NCI-H1694 treated with DMSO at 0.1 percent for 48 hours (cell line): Measurements from ENCODE around the gene USP2.

Experiments
- DNase-seq: peaks from one replicate; lab custom pipeline; 2025; lab: John Stamatoyannopoulos, UW

USP2 gene

DNA sequence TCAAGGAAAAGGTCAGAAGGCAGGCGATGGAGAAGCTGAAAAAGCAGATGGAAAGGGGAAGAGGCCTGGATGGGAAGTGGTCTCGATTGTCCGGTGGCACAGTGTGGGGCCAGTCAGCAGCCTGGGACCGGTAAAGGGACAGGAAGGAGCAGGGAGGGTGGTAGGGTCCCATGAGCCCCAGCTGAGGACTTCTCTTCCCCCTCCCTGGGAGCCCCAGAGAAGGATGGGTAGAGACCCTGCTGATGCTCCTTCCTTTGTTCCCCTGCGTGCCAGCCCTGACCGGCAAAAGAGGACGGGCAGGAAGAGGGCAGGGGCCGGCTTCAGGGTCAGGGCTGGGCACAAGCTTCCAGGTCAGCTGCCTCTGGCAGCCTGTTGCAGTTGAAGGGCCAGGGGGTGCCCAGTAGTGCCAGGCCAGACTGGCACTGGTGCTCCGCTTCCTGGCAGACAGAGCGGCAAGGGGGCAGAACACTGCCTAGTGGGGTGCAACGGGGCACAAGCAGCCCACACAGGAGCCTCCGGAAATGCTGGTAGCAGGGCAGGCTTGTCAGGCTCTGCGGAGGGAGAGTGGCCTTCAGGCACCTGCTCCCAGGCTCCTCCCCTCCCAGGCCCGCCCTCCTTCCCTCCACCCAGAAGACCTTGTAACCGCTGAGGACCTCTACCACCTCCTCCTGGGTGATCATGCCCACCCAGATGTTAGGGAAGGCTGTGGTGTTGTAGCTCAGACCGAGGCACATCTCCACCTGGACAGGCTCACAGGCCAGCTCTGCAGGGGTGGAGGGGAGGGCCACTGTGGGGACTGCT is 40.1 kb downstream of the USP2 start:
- DNase-seq = no peak

- no peak for DNase-seq
These were observed 40.9 kb downstream of the USP2 start, which contains the start of gene C1QTNF5 for GRCh38 chr11:119340335-119341221. Gene C1QTNF5 (minus strand): TSS chr11:119340883. CDS start chr11:119340397, 486 bp downstream.

DNA sequence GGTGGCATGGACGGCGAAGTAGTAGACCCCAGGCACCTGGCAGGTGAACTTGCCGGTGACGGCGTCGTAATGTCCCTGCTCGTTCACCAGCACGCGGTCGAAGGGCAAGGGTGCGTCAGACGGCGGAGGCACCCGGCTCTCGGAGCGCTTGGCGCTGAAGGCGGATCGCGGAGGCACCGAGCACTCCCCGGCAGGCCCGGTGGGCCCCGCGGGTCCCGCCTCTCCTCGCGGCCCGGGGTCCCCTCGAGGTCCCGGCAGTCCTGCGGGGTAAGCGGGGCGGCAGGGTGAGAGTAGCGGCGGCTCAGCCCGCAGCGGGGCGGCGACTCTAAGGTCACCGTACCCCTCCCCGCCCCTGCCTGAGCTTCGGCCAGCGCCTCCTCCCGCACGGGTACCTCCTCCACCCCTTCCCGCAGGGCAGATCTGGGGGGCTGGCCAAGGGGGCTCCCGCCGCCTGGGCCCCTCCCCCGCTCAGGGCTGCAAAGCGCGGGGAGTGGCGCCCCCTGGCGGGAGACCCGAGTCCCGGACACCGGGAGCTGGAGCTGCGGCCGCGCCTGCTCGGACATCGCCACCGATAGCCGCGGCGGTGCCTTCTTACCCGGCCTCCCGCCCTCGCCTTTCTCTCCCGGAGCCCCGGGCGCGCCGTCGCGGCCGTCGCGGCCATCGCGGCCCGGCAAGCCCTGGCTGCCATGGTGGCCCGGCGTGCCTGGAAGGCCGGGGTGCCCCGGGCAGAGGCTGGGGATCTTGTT is 41.7 kb downstream of the USP2 start:
- no peak for DNase-seq

DNA sequence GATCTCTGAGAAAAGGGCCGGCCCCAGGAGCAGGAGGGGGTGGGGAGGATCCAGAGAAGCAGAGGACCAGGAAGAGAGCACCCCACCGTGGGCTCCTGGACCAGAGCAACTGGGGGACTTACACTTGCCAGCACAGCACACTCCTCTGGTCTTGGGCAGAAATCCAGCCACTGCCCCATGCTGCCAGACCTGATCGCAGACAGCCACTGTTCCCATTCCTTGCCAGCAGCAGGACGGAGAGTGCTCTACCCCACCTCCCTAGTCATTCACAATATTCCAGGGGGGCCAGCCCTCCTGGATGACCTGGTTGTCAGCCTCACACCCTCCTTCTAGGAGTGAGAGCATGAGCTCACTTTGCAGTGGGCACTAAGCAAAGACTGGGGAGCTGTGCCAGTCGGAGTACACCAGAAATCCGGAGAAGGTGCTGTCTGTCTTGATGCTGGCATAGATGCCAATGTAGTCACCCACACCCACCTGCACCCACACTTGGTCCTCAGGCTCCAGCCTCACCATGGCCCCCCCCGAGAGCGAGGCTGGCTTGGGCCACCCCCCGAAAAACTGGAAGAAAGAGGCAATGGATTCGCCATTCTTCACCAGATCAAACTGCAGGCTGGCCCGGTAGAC is 42.4 kb downstream of the USP2 start:
- DNase-seq = no peak

DNA sequence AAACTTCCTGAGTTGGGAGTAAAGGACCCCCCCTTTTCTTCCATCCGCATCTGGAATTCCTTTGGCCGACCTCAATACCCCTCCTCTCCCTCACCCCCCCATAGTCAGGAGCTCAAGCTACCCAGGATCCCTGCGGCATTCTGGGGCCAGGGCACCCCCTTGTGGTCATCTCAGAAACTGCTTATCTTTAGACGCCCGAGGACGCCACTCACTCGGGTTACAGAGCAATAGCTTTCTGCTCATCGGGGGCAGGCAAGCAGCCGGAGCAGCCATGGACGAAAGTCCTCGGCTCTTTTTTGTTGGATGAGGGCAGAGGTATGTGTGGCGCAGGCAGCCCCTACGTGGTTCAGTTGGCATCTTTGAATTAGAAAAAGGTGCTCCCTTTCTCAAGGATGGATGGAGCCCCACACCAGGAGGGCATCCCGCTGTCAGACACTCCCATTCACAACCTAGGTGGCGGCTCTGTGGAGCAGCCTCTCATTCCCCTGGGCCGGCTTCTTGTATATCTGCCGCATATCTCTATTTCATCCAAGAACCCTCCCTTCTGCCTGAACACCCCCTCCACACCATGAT is 43.1 kb downstream of the USP2 start:
- no peak for DNase-seq

DNA sequence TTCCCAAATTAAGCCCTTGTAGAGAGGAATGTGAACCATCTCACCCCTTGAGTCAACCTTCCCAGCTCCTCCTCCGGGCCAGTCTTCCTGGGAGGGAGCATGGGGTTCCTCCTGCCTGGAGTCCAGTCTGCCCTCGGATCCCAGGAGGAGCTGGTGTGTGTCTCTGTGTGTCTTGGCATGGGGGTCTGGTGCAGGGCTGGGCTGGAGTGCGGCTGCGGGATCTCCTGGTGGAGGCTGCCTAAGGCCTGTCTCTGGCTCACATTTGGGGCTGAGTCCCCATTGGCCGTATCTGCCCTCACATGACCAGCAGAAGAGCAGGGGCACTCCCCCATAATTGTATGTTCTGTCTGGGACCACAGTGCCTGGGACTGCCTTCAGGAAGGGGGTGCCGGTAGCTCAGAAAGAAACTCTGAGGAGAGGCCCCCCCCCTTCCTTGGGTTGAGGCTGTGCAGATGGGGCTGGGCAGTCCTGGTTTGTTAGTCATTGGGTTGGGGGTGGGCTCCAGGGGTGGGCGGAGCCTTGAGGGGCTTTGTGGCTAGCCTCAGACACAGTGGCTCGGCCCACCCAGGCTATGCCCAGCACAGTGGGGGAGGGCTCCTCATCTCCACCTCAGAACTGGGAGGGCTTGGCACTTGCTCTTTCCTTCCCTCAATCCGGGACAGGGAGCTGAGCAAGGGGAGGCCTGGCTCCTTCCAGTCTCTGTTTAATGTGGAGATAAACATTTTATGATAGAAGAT is 43.7 kb downstream of the USP2 start:
- DNase-seq = no peak

DNA sequence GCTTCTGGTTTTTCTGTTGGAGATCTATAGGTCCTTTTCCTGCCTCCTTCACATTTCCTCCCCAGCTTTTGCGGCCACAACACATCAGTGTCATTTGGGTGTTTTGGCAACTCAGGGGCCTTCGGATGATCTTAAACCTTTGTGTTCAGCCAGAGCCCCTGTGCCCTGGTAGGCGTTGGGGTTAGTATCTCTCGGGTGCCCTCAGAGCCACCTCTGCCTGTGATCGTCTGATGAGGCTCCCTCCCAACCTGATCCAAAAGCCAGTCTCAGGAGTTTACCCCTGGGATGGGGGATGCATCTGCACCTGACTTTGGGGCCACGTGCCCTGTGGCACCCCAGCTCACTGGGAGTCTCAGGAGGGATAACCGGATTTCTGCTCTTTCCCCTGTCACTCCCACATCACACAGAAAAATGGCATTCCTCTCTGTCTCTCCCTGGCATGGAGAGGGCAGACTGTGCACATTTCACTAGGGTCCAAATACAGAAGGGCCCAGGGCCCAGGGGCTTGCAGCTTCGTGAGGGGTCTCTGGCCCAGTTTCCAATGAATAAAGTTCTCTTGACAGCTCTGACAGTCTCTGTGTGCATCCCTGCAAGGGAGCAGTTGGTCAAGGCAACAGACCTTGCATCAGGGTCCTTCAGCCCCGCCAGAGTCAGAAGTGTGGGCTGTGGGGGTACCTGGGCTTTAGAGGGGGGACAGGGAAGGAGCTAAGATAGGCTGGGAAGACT is 44.6 kb downstream of the USP2 start:
- no peak for DNase-seq

DNA sequence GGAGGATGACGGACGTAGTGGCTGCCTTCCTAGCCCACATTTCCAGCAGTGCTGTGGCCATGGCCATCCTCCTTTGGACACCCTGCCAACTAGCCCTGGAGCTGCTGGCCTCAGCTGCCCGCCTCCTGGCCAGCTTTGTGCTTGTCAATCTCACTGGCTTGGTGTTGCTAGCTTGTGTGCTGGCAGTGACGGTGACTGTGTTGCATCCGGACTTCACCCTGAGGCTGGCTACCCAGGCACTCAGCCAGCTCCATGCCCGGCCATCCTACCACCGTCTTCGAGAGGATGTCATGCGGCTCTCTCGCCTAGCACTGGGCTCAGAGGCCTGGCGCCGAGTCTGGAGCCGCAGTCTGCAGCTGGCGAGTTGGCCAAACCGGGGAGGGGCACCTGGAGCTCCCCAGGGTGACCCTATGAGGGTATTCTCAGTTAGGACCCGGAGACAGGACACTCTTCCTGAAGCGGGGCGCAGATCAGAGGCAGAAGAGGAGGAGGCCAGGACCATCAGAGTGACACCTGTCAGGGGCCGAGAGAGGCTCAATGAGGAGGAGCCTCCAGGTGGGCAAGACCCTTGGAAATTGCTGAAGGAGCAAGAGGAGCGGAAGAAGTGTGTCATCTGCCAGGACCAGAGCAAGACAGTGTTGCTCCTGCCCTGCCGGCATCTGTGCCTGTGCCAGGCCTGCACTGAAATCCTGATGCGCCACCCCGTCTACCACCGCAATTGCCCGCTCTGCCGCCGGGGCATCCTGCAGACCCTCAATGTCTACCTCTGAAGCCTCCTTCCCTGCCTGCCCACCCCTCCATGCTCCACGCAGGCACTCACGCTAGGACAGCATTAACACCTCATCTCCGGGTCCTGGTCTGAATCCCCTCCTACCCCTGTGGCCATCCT is 45.6 kb downstream of the USP2 start:
- no peak for DNase-seq

DNA sequence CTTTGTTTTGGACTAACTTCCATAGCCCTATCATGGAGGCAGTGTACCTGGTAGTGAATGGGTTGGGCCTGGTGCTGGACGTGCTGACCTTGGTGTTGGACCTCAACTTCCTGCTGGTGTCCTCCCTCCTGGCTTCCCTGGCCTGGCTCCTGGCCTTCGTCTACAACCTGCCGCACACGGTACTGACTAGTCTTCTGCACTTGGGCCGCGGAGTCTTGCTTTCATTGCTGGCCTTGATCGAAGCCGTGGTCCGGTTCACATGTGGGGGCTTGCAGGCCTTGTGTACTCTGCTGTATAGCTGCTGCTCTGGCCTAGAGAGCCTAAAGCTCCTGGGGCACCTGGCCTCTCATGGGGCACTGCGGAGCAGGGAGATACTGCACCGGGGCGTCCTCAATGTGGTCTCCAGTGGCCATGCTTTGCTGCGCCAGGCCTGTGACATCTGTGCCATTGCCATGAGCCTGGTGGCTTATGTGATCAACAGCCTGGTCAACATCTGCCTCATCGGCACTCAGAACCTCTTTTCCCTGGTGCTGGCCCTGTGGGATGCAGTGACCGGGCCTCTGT is 46.3 kb downstream of the USP2 start:
- DNase-seq = no peak

DNA sequence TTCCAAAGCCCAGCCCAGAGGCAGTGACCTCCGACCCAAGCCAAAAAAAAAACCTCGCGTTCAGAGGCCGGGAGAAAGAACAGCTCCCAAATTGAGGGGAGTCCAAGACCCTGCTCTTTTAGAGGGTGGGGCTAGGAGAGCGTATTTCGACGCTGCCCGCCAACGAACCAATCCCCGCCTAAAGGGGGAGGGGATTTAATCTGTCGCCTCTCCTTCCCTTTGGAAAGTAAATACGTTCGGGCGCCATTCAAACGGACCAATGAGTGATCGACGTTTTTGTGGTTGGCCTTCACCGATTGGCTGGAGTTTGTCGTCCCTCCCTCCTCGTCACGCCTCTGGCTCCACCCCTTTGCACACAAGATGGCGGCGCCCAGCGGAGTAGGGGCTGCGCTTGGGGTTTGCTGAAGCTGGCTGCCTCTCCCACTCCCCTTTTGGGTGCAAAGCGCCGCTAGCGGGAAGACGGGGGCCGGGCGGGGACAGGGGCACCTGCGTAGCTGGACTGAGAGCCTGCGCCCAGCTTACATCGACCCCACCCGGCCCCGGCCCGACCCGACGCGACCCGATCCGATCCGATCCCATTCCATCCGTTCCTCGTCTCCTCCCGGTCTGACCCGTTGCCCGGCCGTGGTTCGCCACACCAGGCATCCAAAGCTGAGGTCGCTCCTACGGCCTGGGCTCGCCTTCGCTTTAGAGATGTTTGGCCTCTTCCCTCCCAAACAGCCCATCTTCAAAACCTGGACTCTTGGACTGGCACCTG is 47.1 kb downstream of the USP2 start, which contains the start of gene RNF26:
Gene RNF26 (plus strand): TSS at position 354 of the 757 bp plus-strand sequence. CDS start 596 bp downstream, outside the sequence.
- peak; percentile 89 for DNase-seq

DNA sequence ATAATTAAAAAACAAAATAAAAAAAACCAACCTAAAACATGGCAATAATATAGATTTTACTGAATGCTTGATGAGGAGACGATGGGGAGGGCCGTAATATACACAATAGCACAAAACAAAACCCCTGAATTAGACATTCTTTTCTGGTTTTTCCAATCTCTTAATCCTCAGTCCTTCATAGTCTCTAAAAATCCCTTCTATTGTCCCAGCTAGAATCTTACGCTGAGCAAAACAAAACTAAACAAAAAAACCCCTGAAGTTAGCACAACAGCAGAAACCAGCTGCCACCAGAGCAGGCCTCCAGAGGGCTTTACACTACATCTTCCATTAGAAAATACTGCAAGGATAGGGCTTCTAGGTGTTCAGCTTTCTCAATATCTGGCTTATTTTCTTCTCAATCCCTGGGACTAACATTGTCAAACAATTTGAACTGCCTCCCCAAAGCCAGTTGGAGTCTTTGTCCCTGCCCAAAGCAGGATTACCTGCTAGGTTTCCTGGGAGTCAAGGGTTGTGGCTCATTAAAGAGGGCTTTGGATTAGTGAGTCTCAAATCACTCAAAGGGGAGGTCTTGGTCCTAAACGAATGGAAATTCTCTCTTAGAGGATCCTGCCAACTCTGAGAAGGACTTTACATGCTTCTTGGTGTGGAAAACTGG is 49.3 kb downstream of the USP2 start:
- DNase-seq = no peak

DNA sequence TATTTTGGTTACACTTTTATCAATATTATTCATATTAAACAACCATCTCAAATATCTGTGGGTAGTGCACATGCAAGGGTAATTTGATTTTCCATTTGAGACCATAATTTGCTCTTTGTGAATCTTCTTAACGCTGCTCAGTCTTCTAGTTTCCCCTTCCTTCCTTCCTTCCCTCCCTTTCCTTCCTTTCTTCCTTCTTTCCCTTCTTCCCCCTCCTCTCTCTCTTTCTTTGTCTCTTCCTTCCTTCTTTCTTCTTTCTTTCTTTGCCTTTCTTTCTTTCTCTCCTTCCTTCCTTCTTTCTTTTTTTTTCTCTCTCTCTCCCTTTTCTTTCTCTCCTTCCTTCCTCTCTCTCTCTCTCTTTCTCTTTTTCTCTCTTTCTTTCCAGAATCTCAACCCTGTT is 51.3 kb downstream of the USP2 start:
- no peak for DNase-seq

- no peak for DNase-seq
These were observed 52.2 kb downstream of the USP2 start for GRCh38 chr11:119329320-119329719.

- DNase-seq = no peak
These were observed 57.3 kb downstream of the USP2 start for GRCh38 chr11:119324189-119324588.

- peak; percentile 36 for DNase-seq
These were observed 57.9 kb downstream of the USP2 start for GRCh38 chr11:119323532-119324033.

DNA sequence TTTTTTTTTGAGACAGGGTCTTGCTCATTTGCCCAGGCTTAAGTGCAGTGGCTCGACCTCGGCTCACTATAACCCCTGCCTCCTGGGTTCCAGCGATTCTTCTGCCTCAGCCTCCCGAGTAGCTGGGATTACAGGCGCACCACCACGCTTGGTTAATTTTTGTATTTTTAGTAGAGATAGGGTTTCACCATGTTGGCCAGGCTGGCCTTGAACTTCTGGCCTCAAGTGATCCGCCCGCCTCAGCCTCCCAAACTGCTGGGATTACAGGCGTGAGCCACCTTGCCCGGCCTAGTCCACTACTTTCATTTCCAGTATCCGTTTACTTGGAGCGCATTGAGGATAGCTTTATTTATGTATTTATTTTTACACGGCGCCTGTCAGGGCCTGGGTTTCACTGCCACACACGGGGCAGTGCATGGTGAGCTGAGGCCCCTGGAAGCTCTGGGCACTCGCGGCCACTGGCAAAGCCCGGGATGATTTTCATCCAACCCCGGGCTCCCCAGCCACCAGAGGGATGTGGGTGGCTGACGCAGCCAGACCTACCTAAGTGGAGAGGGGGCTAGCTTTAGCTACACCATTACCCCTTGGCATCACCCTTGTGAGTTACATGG is 58.5 kb downstream of the USP2 start:
- no peak for DNase-seq

DNA sequence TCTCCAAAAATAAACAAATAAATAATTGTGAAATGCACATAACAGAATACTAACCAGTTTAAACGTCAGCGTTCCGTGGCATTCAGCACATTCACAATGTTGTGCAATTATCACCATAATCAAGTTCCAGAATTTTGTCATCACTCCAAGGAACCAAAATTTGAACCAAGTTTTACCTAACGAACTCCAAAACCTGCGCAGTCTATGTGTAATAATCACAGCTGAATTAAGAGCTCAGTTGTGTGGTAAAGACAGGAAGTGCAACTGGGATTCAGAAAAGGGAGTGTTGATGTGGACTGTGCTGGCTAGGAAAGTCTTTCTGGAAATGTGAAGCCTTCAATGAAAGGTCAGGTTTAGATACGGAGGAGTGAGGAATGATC is 59.1 kb downstream of the USP2 start:
- DNase-seq = no peak
